Activated CD8-positive, alpha-beta memory T cell treated with anti-CD3 and anti-CD28 coated beads, Interleukin-2, amount 50 U/mL, for 24 hours (primary cell): Measurements from ENCODE around the gene C2CD2L.
A peak's percentile ranks its signal among the peaks of the same experiment; 100 is the strongest.
"Not testable (repeated sequence)": the region's sequence is repeated elsewhere in the genome, so short reads cannot be mapped to it uniquely, and the experiment has no call there.

ENCODE experiments used
- DNase-seq: peaks from one replicate; pipeline ENCODE4 v3.0.0-alpha.2; 2020; ENCODE audit errors: extremely low read depth

The C2CD2L gene

GRCh38 chr11:119093942-119094815 lies 13.0 kb upstream of the C2CD2L start:
- DNase-seq, result no peak

GRCh38 chr11:119094816-119095065 lies 12.4 kb upstream of the C2CD2L start:
- peak; percentile 14 for DNase-seq

DNA sequence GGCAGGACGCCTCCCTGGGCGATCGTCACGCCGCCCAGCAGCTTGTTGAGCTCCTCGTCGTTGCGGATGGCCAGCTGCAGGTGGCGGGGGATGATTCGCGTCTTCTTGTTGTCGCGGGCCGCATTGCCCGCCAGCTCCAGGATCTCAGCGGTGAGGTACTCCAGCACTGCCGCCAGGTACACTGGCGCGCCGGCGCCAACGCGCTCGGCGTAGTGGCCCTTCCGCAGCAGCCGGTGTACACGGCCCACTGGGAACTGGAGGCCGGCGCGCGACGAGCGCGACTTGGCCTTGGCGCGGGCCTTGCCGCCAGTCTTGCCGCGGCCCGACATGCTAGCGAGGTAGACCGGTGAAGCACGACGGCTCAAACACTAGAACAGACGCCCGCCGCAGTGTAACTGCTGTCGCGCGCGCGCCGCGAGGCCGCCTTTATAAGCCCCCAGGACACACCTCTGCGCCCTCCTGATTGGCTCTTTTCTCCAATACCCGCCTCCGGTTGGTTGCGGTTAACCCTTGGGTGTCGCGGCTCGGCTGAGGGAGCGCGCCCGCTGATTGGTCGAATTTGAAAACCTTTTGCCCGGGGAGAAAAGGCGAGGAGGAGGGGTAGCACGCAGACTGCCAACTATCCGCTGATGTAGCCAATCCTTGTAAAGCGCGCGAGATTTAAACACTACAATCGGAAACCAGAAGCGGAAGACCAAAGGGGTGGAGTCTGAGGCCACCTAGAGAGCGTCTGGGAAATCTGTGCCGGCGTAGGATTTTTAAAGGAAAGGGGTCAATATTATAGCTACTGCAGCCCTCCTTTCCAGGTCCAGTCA lies 11.9 kb upstream of the C2CD2L start:
- peak; percentile 99 for DNase-seq

- DNase-seq, result no peak
Measured at GRCh38 chr11:119099711-119100110, 7.4 kb upstream of the C2CD2L start.

GRCh38 chr11:119100246-119100970 lies 6.7 kb upstream of the C2CD2L start:
- no peak for DNase-seq

DNA sequence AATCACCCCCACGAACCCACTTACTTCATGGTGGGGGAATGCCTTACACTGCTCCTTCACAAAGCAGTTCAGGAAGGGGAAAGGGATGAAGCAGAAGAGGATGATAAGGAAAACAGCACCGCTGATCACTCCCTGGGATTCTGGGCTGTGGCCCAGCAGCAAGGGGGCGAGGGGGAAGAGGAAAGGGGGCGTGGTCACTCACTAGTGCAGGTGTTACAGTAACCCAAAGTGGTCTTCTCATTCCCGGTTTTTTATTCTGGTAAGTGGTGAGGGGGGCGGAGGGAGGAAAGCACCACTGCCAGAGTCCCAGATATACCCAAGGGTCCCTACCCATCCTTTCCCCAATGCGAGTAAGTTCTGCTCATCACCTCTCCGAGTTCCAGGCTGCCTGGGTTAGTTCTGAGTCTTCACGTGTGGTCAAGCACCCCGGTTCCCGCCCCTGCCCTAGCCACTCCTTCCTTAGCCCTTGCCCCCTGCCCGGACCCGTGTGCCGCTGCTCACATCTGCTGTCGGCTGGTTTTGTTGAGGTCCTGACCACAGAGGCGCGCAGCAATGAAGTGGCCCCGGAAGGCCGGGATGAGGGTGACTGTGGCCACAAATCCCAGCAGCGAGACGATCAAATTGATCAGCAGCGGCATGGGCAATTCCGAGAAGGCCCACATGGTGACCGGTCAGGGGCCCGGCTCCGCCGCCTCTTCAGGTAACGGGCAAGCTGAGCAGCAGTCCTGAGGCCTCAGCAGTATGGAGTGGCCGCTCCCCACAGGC lies 6.0 kb upstream of the C2CD2L start:
- DNase-seq, result no peak

GRCh38 chr11:119101759-119102423 lies 5.3 kb upstream of the C2CD2L start, which contains the start of gene DPAGT1:
Gene DPAGT1, minus strand, starts transcription at chr11:119101853. Its CDS starts 198 bp downstream, at chr11:119101655.
- DNase-seq, result peak; percentile 80

DNA sequence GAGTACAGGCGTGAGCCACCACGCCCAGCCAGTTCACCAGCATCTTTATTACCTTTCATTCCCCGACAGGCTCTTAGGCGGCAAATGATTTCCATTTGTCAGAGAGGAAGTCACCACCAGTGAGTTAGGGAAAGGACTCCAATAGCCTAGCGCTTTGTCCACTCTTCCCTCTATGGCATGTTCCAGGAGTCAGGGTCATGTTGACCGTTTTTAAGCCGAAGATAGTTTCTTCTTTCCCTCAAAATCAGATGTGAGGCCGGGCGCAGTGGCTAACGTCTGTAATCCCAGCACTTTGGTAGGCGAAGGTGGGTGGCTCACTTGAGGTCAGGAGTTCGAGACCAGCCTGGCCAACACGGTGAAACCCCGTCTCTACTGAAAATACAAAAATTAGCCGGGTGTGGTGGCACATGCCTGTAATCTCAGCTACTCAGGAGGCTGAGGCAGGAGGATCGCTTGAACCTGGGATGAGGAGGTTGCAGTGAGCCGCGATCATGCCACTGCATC lies 3.9 kb upstream of the C2CD2L start:
- DNase-seq, result not testable (repeated sequence)

GRCh38 chr11:119103793-119104192 lies 3.4 kb upstream of the C2CD2L start:
- no peak for DNase-seq

- no peak for DNase-seq
Measured at GRCh38 chr11:119107538-119108145, 498 bp downstream of the C2CD2L start.

GRCh38 chr11:119108146-119108856 lies 1.2 kb downstream of the C2CD2L start:
- DNase-seq, result no peak

DNA sequence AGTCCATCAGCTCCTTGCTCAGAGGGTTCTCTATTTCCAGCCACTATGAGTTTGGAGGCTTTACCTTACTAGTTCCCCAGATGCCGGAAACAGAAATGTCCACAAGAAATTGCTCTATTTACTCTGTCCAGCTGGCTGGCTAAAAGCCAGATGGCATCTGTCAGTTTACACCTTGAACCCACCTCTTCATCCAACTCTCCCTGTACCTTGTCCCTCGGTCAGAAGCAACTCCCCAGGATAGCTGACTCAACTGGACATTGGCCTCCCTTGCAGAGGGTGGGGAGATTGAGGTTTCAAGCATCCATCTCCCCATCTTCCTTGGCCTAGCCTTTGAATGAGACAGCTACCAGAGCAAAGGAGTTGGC lies 1.7 kb downstream of the C2CD2L start:
- no peak for DNase-seq

DNA sequence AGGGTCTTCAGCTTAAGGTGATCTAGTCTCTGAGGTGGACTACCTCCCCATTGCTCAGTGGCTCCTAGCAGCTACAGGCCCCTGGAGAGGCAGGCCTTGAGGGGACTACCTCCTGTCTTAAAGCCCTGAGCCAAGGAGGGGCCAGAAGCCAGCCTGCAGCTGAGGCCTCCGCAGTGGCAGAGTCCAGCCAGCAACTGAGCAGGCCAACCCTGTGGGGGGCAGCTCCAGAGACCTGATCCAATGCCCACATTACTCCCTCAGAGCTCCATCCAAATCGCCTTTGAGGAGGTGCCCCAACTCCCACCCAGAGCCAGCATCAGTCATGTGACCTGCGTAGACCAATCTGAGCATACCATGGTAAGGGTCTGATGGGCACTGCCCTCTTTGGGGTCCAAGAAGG lies 2.7 kb downstream of the C2CD2L start:
- no peak for DNase-seq

DNA sequence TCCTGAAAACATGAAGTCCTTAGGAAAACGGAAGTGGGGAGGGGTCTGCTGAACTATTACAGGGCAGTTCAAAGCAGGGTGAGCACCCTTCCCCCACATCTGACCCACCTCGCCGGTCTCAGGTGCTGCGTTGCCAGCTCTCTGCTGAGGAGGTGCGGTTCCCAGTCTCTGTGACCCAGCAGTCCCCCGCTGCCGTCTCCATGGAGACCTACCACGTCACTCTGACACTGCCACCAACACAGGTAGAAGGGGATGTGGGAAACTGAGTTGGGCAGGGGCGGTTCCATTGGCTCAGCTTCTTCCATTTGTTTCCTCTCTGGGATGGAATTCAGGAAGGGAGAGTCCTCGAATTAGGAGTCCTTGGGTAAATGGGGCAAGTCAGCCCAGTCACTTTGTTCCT lies 3.3 kb downstream of the C2CD2L start:
- no peak for DNase-seq

DNA sequence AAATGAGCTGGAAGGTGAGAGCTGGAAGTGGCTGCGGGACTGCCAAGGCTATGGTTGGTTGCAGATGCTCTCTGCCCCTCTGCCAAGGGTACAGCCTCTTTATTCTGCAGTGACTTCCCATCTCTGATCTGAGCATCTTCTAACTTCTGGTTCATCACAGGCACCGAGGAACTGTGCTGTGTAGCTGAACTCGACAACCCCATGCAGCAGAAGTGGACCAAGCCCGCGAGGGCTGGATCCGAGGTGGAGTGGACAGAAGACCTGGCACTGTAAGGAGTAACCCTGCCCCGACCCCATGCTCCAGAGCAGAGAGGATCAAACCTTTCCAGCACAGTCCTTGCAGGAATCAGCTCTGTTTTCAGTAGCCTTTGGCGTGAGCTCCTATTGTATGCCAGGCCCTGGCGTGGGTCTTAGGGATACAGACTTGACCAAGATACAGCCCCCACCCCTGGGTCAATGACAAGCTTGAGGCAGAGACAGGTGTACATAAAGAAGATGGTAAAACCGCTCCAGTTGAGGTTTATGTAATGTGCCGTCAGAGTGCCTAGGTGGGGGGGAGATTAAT lies 4.3 kb downstream of the C2CD2L start:
- no peak for DNase-seq

- no peak for DNase-seq
Measured at GRCh38 chr11:119112314-119113020, 5.3 kb downstream of the C2CD2L start.

- DNase-seq, result no peak
Measured at GRCh38 chr11:119113716-119114115, 6.6 kb downstream of the C2CD2L start.

- DNase-seq, result no peak
Measured at GRCh38 chr11:119114351-119114750, 7.2 kb downstream of the C2CD2L start.
